OCI-LY3 (cell line): Measurements from ENCODE around the gene PRKCE.

Experiments
- CTCF ChIP-seq: fragments of 200-600, 300-600 bp; sonication (generic); IDR thresholded peaks from 2 replicates; pipeline ENCODE4 v1.5.1; 2014; ENCODE audit warnings: antibody characterized with exemption, low read length, low read depth
- EZH2phosphoT487 ChIP-seq: fragments of 200-600 bp; shearing (Covaris generic); IDR thresholded peaks from 2 replicates; pipeline ENCODE4 v1.6.1; 2018; ENCODE audit warnings: antibody characterized with exemption, mixed run types, low read depth

- TF ChIP-seq CTCF (no peak), EZH2phosphoT487 (no peak)
These were observed 390.7 kb downstream of the PRKCE start for GRCh38 chr2:46042207-46042637.
